Measurements from ENCODE around the gene KDM8. TPM values are rescaled to one million over a fixed set of nuclear protein-coding genes. Genes with fewer than 3 reads are reported as not detected.
"Not testable (repeated sequence)": the region's sequence is repeated elsewhere in the genome, so short reads cannot be mapped to it uniquely, and the experiment has no call there.

The KDM8 gene
- total RNA-seq, 2 experiments from 2014 or later, result 14.8 to 18.2 TPM

GRCh38 chr16:27246439-27246838, 43.1 kb downstream of the KDM8 start:
- Mint-ChIP-seq H3K9me3 (ENCODE audit: low read depth) (no peaks in the 10 kb centered on the region), H3K36me3 (peaks cover 31% of the 10 kb centered on the region), H3K27me3 (no peaks in the 10 kb centered on the region), H3K27ac (peak overlapping the region; percentile 9), H3K4me3 (no peak overlapping the region), H3K4me1 (peaks cover 74% of the 10 kb centered on the region)
- CTCF ChIA-PET, result interaction anchor here (2.2 to 4.9 kb wide), 2 partner anchors 11 to 30 kb away, joined by 6 to 26 read pairs; no protein-coding TSS in a partner anchor
- no peak for ATAC-seq
- peak; percentile 31 for DNase-seq

- H3K4me3 Mint-ChIP-seq; H3K9me3 Mint-ChIP-seq (ENCODE audit: low read depth); H3K27me3 Mint-ChIP-seq; H3K27ac Mint-ChIP-seq; ATAC-seq: not testable (repeated sequence)
- peak; percentile 22 for DNase-seq
- peaks cover 73% of the 10 kb centered on the region for H3K4me1 Mint-ChIP-seq
- peaks cover 37% of the 10 kb centered on the region for H3K36me3 Mint-ChIP-seq
- CTCF ChIA-PET, result interaction anchor here (2.2 to 4.9 kb wide), 2 partner anchors 12 to 30 kb away, joined by 6 to 26 read pairs; no protein-coding TSS in a partner anchor
Observed at GRCh38 chr16:27247076-27247475, 43.8 kb downstream of the KDM8 start.

DNA sequence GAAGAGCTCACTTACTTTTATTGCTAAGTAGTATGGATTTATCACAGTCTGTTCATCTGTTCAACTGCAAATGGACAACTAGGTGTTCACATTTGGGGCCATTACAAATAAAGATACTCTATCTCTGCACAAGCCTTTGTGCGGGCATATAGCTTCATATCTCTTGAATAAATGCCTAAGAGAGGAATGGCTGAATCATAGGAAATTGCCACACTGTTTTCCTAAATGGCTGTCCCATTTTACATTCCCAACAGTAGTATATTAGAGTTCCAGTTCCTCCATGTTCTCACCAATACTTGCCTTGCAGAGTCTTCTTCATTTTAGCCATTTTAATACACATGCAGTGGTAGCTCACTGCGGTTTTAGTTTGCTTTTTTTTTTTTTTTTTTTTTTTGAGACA, 44.7 kb downstream of the KDM8 start:
- Mint-ChIP-seq H3K27ac (no peak overlapping the region), H3K4me3 (no peak overlapping the region), H3K36me3 (peaks cover 40% of the 10 kb centered on the region), H3K9me3 (ENCODE audit: low read depth) (no peaks in the 10 kb centered on the region), H3K27me3 (no peaks in the 10 kb centered on the region), H3K4me1 (peaks cover 69% of the 10 kb centered on the region)
- no peak for DNase-seq
- CTCF ChIA-PET, result interaction anchor here (0.9 to 2.2 kb wide), 3 partner anchors 29 to 68 kb away, joined by 4 to 6 read pairs (median 4); no protein-coding TSS in a partner anchor
- no peak for ATAC-seq

GRCh38 chr16:27248886-27249285, 45.6 kb downstream of the KDM8 start:
- not testable (repeated sequence) for ATAC-seq; H3K27me3 Mint-ChIP-seq; H3K4me3 Mint-ChIP-seq; H3K9me3 Mint-ChIP-seq (ENCODE audit: low read depth)
- H3K36me3 Mint-ChIP-seq, result peaks cover 47% of the 10 kb centered on the region
- H3K4me1 Mint-ChIP-seq, result peaks cover 71% of the 10 kb centered on the region
- H3K27ac Mint-ChIP-seq, result peak overlapping the region; percentile 50
- CTCF ChIA-PET, result interaction anchor here (1.0 to 4.3 kb wide), 3 partner anchors 13 to 70 kb away, joined by 3 to 23 read pairs (median 6); no protein-coding TSS in a partner anchor
- peak; percentile 19 for DNase-seq

GRCh38 chr16:27251541-27252205, 48.3 kb downstream of the KDM8 start:
- Mint-ChIP-seq H3K4me1 (peaks cover 66% of the 10 kb centered on the region), H3K36me3 (peaks cover 61% of the 10 kb centered on the region), H3K27me3 (no peaks in the 10 kb centered on the region), H3K9me3 (ENCODE audit: low read depth) (no peaks in the 10 kb centered on the region), H3K27ac (no peak overlapping the region), H3K4me3 (no peak overlapping the region)
- ATAC-seq (no peak), DNase-seq (peak; percentile 38)
- CTCF ChIA-PET, result interaction anchor here (1.0 to 4.3 kb wide), 3 partner anchors 16 to 72 kb away, joined by 3 to 23 read pairs (median 4); no protein-coding TSS in a partner anchor

DNA sequence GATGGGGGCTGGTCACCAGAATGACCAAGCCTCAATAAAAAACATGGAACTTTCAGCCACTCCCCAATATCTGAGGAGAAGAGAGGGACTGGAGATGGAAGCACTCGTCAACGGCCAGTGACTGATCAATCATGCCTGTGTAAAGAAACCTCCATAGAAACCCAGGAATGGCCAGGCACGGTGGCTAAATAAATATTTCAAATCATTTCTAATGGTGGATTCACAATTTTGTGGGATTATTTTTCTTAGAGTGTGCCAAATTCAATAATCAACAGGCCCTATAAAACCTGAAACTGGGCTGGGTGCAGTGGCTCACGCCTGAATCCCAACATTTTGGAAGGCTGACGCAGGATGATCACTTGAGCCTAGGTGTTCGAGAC, 48.9 kb downstream of the KDM8 start:
- CTCF ChIA-PET, result interaction anchor here (1.0 to 4.3 kb wide), 2 partner anchors 15 to 17 kb away, joined by 3 to 23 read pairs; no protein-coding TSS in a partner anchor
- DNase-seq (no peak), ATAC-seq (no peak)
- Mint-ChIP-seq H3K27ac (no peak overlapping the region), H3K9me3 (ENCODE audit: low read depth) (no peaks in the 10 kb centered on the region), H3K4me1 (peaks cover 63% of the 10 kb centered on the region), H3K27me3 (no peaks in the 10 kb centered on the region), H3K4me3 (no peak overlapping the region), H3K36me3 (peaks cover 65% of the 10 kb centered on the region)

DNA sequence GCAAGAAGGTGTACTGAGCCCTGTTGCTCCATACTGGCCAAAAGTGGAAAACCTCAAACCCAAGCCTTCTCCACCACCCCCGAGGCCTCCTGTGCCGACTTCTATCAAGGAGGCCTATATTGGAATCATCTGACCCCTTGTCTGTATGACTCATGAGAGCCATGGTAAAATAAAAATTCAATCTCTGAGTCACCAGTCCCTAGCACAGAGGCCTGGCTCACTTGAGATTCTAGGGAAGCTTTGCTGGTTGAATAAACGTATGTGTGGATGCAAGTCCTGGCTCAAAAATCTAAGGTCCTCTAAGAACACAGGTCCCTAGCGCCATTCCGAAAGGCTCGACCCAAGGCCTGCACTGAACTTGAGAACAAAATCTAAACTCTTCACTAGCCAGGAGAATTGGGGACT, 50.2 kb downstream of the KDM8 start:
- DNase-seq (peak; percentile 38), ATAC-seq (peak; percentile 58)
- no peaks in the 10 kb centered on the region for H3K27me3 Mint-ChIP-seq
- H3K4me1 Mint-ChIP-seq, result peaks cover 60% of the 10 kb centered on the region
- H3K36me3 Mint-ChIP-seq, result peaks cover 58% of the 10 kb centered on the region
- CTCF ChIA-PET, result interaction anchor here (1.7 kb wide), 1 partner anchor 19 kb away, joined by 9 read pairs; no protein-coding TSS in a partner anchor
- H3K9me3 Mint-ChIP-seq (ENCODE audit: low read depth), result no peaks in the 10 kb centered on the region
- H3K4me3 Mint-ChIP-seq, result no peak overlapping the region
- H3K27ac Mint-ChIP-seq, result peak overlapping the region; percentile 35

GRCh38 chr16:27254262-27254811, 51.0 kb downstream of the KDM8 start:
- Mint-ChIP-seq H3K4me3 (peak overlapping the region; percentile 27), H3K36me3 (peaks cover 58% of the 10 kb centered on the region), H3K9me3 (ENCODE audit: low read depth) (no peaks in the 10 kb centered on the region), H3K27ac (peak overlapping the region; percentile 82), H3K27me3 (no peaks in the 10 kb centered on the region), H3K4me1 (peaks cover 63% of the 10 kb centered on the region)
- DNase-seq (peak; percentile 40), ATAC-seq (peak; percentile 66)
- CTCF ChIA-PET, result interaction anchor here (0.6 to 1.7 kb wide), 8 partner anchors 10 to 202 kb away, joined by 3 to 9 read pairs (median 3); no protein-coding TSS in a partner anchor

DNA sequence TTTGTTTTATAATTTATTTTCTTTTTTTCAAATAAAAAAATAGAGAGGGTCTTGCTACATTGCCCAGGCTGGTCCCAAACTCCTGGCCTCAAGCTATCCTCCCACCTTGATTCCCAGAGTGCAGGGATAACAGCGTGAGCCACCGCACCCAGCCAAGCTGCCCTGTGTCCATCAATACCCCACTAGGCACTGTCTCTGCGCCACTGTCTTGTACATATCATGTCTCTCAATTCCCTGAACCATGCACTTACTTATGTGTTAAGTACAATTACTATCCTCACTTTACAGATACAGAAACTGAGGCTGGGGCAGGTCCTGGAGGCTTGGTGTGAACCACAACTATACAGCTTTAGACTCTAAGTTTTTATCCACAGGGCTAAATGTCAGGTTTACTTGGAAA, 53.5 kb downstream of the KDM8 start:
- CTCF ChIA-PET, result interaction anchor here (1.7 kb wide), 1 partner anchor 22 kb away, joined by 4 read pairs; no protein-coding TSS in a partner anchor
- DNase-seq, result no peak
- Mint-ChIP-seq H3K9me3 (ENCODE audit: low read depth) (no peaks in the 10 kb centered on the region), H3K36me3 (peaks cover 49% of the 10 kb centered on the region), H3K4me1 (peaks cover 56% of the 10 kb centered on the region), H3K27ac (no peak overlapping the region), H3K27me3 (no peaks in the 10 kb centered on the region), H3K4me3 (no peak overlapping the region)
- ATAC-seq, result no peak

- Mint-ChIP-seq H3K36me3 (peaks cover 48% of the 10 kb centered on the region), H3K9me3 (ENCODE audit: low read depth) (no peaks in the 10 kb centered on the region), H3K4me1 (peaks cover 55% of the 10 kb centered on the region), H3K27ac (no peak overlapping the region), H3K27me3 (no peaks in the 10 kb centered on the region), H3K4me3 (no peak overlapping the region)
- CTCF ChIA-PET, result interaction anchor here (1.7 kb wide), 1 partner anchor 22 kb away, joined by 4 read pairs; no protein-coding TSS in a partner anchor
- DNase-seq, result no peak
- no peak for ATAC-seq
Observed at GRCh38 chr16:27257271-27257670, 53.9 kb downstream of the KDM8 start.

GRCh38 chr16:27258241-27258734, 55.0 kb downstream of the KDM8 start:
- H3K4me1 Mint-ChIP-seq, result peaks cover 56% of the 10 kb centered on the region
- ATAC-seq, result no peak

DNA sequence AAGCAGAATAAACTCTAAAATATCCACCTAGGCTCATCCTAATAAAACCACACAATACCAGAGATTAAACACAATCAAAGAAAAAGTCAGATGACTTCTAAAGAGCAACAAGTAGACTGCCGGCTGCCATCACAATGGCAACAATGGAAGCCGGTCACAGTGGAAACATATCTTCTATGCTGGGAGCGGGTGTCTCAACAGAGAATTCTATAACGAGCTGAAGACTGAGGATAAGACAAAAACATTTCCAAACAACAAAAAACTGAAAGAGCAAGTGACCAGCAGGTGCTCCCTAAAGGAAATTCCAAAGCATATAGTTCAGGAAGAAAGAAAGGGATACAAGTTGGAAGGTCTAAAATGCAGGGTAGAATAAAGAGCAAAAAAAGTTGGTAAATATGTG, 56.4 kb downstream of the KDM8 start:
- Mint-ChIP-seq H3K36me3 (peaks cover 49% of the 10 kb centered on the region), H3K9me3 (ENCODE audit: low read depth) (no peaks in the 10 kb centered on the region), H3K27ac (no peak overlapping the region), H3K4me3 (no peak overlapping the region), H3K4me1 (peaks cover 53% of the 10 kb centered on the region), H3K27me3 (no peaks in the 10 kb centered on the region)
- ATAC-seq (no peak), DNase-seq (no peak)
- CTCF ChIA-PET, result interaction anchor here (1.5 kb wide), 1 partner anchor 10 kb away, joined by 3 read pairs; no protein-coding TSS in a partner anchor

More at GRCh38 chr16:27258241-27258734, 55.0 kb downstream of the KDM8 start:
- H3K4me3 Mint-ChIP-seq, result no peak overlapping the region
- no peaks in the 10 kb centered on the region for H3K9me3 Mint-ChIP-seq (ENCODE audit: low read depth)
- CTCF ChIA-PET, result no interaction called here
- DNase-seq, result no peak
- no peaks in the 10 kb centered on the region for H3K27me3 Mint-ChIP-seq
- peaks cover 52% of the 10 kb centered on the region for H3K36me3 Mint-ChIP-seq
- no peak overlapping the region for H3K27ac Mint-ChIP-seq

DNA sequence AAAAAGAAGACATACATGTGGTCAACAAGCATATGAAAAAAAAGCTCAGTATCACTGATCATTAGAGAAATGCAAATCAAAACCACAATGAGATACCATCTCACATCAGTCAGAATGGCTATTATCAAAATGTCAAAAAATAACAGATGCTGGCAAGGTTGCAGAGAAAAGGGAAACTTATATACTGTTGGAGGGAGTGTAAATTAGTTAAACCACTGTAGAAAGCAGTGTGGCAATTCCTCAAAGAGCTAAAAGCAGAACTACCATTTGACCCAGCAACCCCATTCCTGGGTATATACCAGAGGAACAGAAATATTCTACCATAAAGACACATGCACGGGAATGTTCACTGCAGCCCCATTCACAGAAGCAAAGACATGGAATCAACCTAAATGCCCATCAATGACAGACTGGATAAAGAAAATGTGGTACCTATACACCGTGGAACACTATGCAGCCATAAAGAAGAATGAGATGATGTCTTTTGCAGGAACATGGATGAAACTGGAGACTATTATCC, 59.6 kb downstream of the KDM8 start:
- CTCF ChIA-PET; H3K27ac Mint-ChIP-seq; ATAC-seq; H3K27me3 Mint-ChIP-seq; DNase-seq; H3K4me3 Mint-ChIP-seq; H3K9me3 Mint-ChIP-seq (ENCODE audit: low read depth): not testable (repeated sequence)
- H3K36me3 Mint-ChIP-seq, result peaks cover 46% of the 10 kb centered on the region
- peaks cover 53% of the 10 kb centered on the region for H3K4me1 Mint-ChIP-seq

Measured in activated CD8-positive, alpha-beta memory T cell treated with anti-CD3 and anti-CD28 coated beads, Interleukin-2, amount 10 ng/mL, durations not matched to agents 7 days and 5 days (primary cell).